Measurements from ENCODE around the gene HSPA9.

Gene HSPA9

GRCh38 chr5:138575194-138576015 lies at the start of gene HSPA9:
TSS of gene HSPA9 (minus strand) at chr5:138575401. CDS start at chr5:138575318, 83 bp downstream.
- no peak for TF ChIP-seq CTCF (IDR thresholded peaks at IDR 0.05; ENCODE audit: unreplicated experiment in 3 of 3)
- H3K4me1 Mint-ChIP-seq: peaks cover 33% of the 10 kb centered on the region
- H3K9me3 Mint-ChIP-seq: peaks cover 2% of the 10 kb centered on the region
- H3K4me3 Mint-ChIP-seq: peak within 1 kb of the TSS; percentile 97 to 99 (median 99)
- no peaks in the 10 kb centered on the region for H3K27me3 Mint-ChIP-seq (ENCODE audit: low read depth)
- H3K36me3 Mint-ChIP-seq (ENCODE audit: low read depth): peaks cover 30% of the 10 kb centered on the region
- H3K27ac Mint-ChIP-seq: peak within 1 kb of the TSS; percentile 100

GRCh38 chr5:138623053-138623452 lies 47.9 kb upstream of the HSPA9 start:
- no peak for TF ChIP-seq CTCF (IDR thresholded peaks at IDR 0.05; ENCODE audit: unreplicated experiment in 3 of 3)
- peaks cover 4% of the 10 kb centered on the region for H3K27me3 Mint-ChIP-seq (ENCODE audit: low read depth)
- peak overlapping the region in 1 of 3 experiments; percentile 21 for H3K4me3 Mint-ChIP-seq
- peak overlapping the region in 2 of 3 experiments; percentile 87 to 91 for H3K27ac Mint-ChIP-seq
- H3K4me1 Mint-ChIP-seq: peaks cover 28% of the 10 kb centered on the region
- H3K9me3 Mint-ChIP-seq: no peaks in the 10 kb centered on the region
- no peaks in the 10 kb centered on the region for H3K36me3 Mint-ChIP-seq (ENCODE audit: low read depth)

GRCh38 chr5:138622051-138622450 lies 46.9 kb upstream of the HSPA9 start:
- Mint-ChIP-seq H3K36me3 (ENCODE audit: low read depth) (no peaks in the 10 kb centered on the region), H3K27me3 (ENCODE audit: low read depth) (no peaks in the 10 kb centered on the region), H3K27ac (peak overlapping the region in 1 of 3 experiments; percentile 91), H3K4me3 (no peak overlapping the region), H3K9me3 (no peaks in the 10 kb centered on the region), H3K4me1 (peaks cover 25% of the 10 kb centered on the region)
- no peak for TF ChIP-seq CTCF (IDR thresholded peaks at IDR 0.05; ENCODE audit: unreplicated experiment in 3 of 3)

- Mint-ChIP-seq H3K27me3 (ENCODE audit: low read depth) (no peaks in the 10 kb centered on the region), H3K4me3 (no peak overlapping the region), H3K4me1 (peaks cover 13% of the 10 kb centered on the region), H3K9me3 (no peaks in the 10 kb centered on the region), H3K36me3 (ENCODE audit: low read depth) (no peaks in the 10 kb centered on the region), H3K27ac (no peak overlapping the region)
- TF ChIP-seq CTCF (IDR thresholded peaks at IDR 0.05; ENCODE audit: unreplicated experiment in 3 of 3): no peak
Measured at GRCh38 chr5:138620663-138621224, 45.5 kb upstream of the HSPA9 start.

GRCh38 chr5:138616508-138616907 lies 41.3 kb upstream of the HSPA9 start:
- no peak overlapping the region for H3K27ac Mint-ChIP-seq
- no peak overlapping the region for H3K4me3 Mint-ChIP-seq
- no peaks in the 10 kb centered on the region for H3K36me3 Mint-ChIP-seq (ENCODE audit: low read depth)
- TF ChIP-seq CTCF (IDR thresholded peaks at IDR 0.05; ENCODE audit: unreplicated experiment in 3 of 3): no peak
- H3K4me1 Mint-ChIP-seq: peaks cover 9% of the 10 kb centered on the region
- H3K9me3 Mint-ChIP-seq: no peaks in the 10 kb centered on the region
- H3K27me3 Mint-ChIP-seq (ENCODE audit: low read depth): no peaks in the 10 kb centered on the region
